GM19099 (cell line): ENCODE data around the gene OR4D6.

Experiments
- POLR2A ChIP-seq: IDR thresholded peaks from 3 replicates; pipeline ENCODE4 v1.6.1; 2011; ENCODE audit warnings: low read depth; ENCODE audit not compliant: insufficient read length; ENCODE audit errors: extremely low read depth

Gene OR4D6

GRCh38 chr11:59456661-59457060 lies at the start of gene OR4D6:
TSS of gene OR4D6 (plus strand) at chr11:59456961. CDS start at chr11:59456961, 0 bp downstream.
- TF ChIP-seq POLR2A, result no peak

- TF ChIP-seq POLR2A, result no peak
Measured at GRCh38 chr11:59413646-59414045, 43.1 kb upstream of the OR4D6 start.

GRCh38 chr11:59415111-59415510 lies 41.6 kb upstream of the OR4D6 start:
- no peak for TF ChIP-seq POLR2A

- no peak for TF ChIP-seq POLR2A
Measured at GRCh38 chr11:59416613-59417012, 40.1 kb upstream of the OR4D6 start.

- no peak for TF ChIP-seq POLR2A
Measured at GRCh38 chr11:59417023-59417422, 39.7 kb upstream of the OR4D6 start.

GRCh38 chr11:59418156-59418555 lies 38.6 kb upstream of the OR4D6 start:
- TF ChIP-seq POLR2A, result no peak

GRCh38 chr11:59423835-59424234 lies 32.9 kb upstream of the OR4D6 start:
- no peak for TF ChIP-seq POLR2A

GRCh38 chr11:59425131-59425530 lies 31.6 kb upstream of the OR4D6 start:
- no peak for TF ChIP-seq POLR2A

- TF ChIP-seq POLR2A, result no peak
Measured at GRCh38 chr11:59426361-59427067, 30.2 kb upstream of the OR4D6 start, which contains the start of gene OR5A2. TSS of gene OR5A2 (minus strand) at chr11:59426413. CDS start at chr11:59422953, 3,460 bp downstream.

- no peak for TF ChIP-seq POLR2A
Measured at GRCh38 chr11:59427068-59427382, 29.7 kb upstream of the OR4D6 start.

- no peak for TF ChIP-seq POLR2A
Measured at GRCh38 chr11:59429924-59430516, 26.7 kb upstream of the OR4D6 start.

- TF ChIP-seq POLR2A, result no peak
Measured at GRCh38 chr11:59436169-59436568, 20.6 kb upstream of the OR4D6 start, which contains the start of gene OR5A1. TSS of gene OR5A1 (plus strand) at chr11:59436469. CDS start at chr11:59443169, 6,700 bp downstream.

GRCh38 chr11:59437770-59438169 lies 19.0 kb upstream of the OR4D6 start:
- no peak for TF ChIP-seq POLR2A

GRCh38 chr11:59448484-59448883 lies 8.3 kb upstream of the OR4D6 start:
- TF ChIP-seq POLR2A, result no peak

GRCh38 chr11:59459916-59460315 lies 3.2 kb downstream of the OR4D6 start:
- TF ChIP-seq POLR2A, result no peak

- TF ChIP-seq POLR2A, result no peak
Measured at GRCh38 chr11:59463190-59463641, 6.5 kb downstream of the OR4D6 start.

GRCh38 chr11:59473015-59473414 lies 16.3 kb downstream of the OR4D6 start, which contains the start of gene OR4D10:
TSS of gene OR4D10 (plus strand) at chr11:59473315. CDS start at chr11:59477430, 4,115 bp downstream.
- TF ChIP-seq POLR2A, result no peak

GRCh38 chr11:59475176-59475575 lies 18.4 kb downstream of the OR4D6 start:
- no peak for TF ChIP-seq POLR2A
